C4-2B (cell line): ENCODE results near the gene NUMBL.

Experiments
- ZFX ChIP-seq: fragments of 450-650 bp; IDR thresholded peaks from 2 replicates; pipeline ENCODE4 v1.6.1; 2017
- TF ChIP-seq, protein P1 (sequence below): fragments of 450-650 bp; conservative IDR thresholded peaks from 2 replicates; pipeline ENCODE4 v1.5.1; 2017; ENCODE audit warnings: mild to moderate bottlenecking

GRCh38 chr19:40709817-40710216, 19.4 kb upstream of the NUMBL start:
- TF ChIP-seq, protein P1, sequence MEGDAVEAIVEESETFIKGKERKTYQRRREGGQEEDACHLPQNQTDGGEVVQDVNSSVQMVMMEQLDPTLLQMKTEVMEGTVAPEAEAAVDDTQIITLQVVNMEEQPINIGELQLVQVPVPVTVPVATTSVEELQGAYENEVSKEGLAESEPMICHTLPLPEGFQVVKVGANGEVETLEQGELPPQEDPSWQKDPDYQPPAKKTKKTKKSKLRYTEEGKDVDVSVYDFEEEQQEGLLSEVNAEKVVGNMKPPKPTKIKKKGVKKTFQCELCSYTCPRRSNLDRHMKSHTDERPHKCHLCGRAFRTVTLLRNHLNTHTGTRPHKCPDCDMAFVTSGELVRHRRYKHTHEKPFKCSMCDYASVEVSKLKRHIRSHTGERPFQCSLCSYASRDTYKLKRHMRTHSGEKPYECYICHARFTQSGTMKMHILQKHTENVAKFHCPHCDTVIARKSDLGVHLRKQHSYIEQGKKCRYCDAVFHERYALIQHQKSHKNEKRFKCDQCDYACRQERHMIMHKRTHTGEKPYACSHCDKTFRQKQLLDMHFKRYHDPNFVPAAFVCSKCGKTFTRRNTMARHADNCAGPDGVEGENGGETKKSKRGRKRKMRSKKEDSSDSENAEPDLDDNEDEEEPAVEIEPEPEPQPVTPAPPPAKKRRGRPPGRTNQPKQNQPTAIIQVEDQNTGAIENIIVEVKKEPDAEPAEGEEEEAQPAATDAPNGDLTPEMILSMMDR, result no peak
- TF ChIP-seq ZFX, result no peak
